Upper lobe of right lung (tissue), 1 donor: ENCODE measurements around the gene ARL5A. TPM values are rescaled to one million over a fixed set of nuclear protein-coding genes. Genes with fewer than 3 reads are reported as not detected.

ENCODE experiments used
- ATAC-seq: fragments of 200-7000 bp; cut with Tn5 transposase; one replicate; pipeline ENCODE4 v1.9.1; 2020; ENCODE audit warnings: mild to moderate bottlenecking, moderate library complexity
- DNase-seq: peaks from one replicate; pipeline ENCODE4 v3.0.0-alpha.2; 2020
- H3K27ac ChIP-seq: fragments of 200-600 bp; one replicate; pipeline ENCODE4 v1.8.0; 2022
- H3K27me3 ChIP-seq: fragments of 200-600 bp; one replicate; pipeline ENCODE4 v1.8.0; 2022; ENCODE audit warnings: mild to moderate bottlenecking
- H3K36me3 ChIP-seq: fragments of 200-600 bp; one replicate; pipeline ENCODE4 v1.8.0; 2022
- H3K4me1 ChIP-seq: fragments of 200-600 bp; one replicate; pipeline ENCODE4 v1.8.0; 2022
- H3K4me3 ChIP-seq: fragments of 200-600 bp; one replicate; pipeline ENCODE4 v1.8.0; 2022; ENCODE audit warnings: mild to moderate bottlenecking
- H3K9me3 ChIP-seq: fragments of 200-600 bp; one replicate; pipeline ENCODE4 v1.8.0; 2022
- intact Hi-C: fragments of 100-400 bp; cut with DNase I; formaldehyde crosslinking; loops from one replicate; pipeline ENCODE4 v1.11.0; 2022
- total RNA-seq: library from RNA; stranded (reverse); fragmentation: NEBNext Ultra II Directional; extraction: Animal tissue kit (Norgen Biotek cat#: 25700); gene quantifications from one replicate; pipeline ENCODE4 v1.2.1, GENCODE V29; 2021
- TF ChIP-seq, protein P1 (sequence below): fragments of 200-600 bp; IDR thresholded peaks from one replicate; pipeline ENCODE4 v1.8.0; 2022; ENCODE audit warnings: antibody characterized with exemption
- donor health status: DM: no; HTN: yes; CAD: no; lungs with severe emphysema.

The ARL5A gene
- total RNA-seq, 1 donor from 2014 or later = 56.6 TPM

- no peak for DNase-seq
- no peaks in the 10 kb centered on the region for H3K36me3 ChIP-seq
- no peak for ATAC-seq
- H3K4me3 ChIP-seq = no peak overlapping the region
- no peak overlapping the region for H3K27ac ChIP-seq
- no peaks in the 10 kb centered on the region for H3K27me3 ChIP-seq
- H3K9me3 ChIP-seq = no peaks in the 10 kb centered on the region
- intact Hi-C loops = no loop called here
- TF ChIP-seq, protein P1, sequence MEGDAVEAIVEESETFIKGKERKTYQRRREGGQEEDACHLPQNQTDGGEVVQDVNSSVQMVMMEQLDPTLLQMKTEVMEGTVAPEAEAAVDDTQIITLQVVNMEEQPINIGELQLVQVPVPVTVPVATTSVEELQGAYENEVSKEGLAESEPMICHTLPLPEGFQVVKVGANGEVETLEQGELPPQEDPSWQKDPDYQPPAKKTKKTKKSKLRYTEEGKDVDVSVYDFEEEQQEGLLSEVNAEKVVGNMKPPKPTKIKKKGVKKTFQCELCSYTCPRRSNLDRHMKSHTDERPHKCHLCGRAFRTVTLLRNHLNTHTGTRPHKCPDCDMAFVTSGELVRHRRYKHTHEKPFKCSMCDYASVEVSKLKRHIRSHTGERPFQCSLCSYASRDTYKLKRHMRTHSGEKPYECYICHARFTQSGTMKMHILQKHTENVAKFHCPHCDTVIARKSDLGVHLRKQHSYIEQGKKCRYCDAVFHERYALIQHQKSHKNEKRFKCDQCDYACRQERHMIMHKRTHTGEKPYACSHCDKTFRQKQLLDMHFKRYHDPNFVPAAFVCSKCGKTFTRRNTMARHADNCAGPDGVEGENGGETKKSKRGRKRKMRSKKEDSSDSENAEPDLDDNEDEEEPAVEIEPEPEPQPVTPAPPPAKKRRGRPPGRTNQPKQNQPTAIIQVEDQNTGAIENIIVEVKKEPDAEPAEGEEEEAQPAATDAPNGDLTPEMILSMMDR = no peak
- no peaks in the 10 kb centered on the region for H3K4me1 ChIP-seq
These were observed 16.1 kb upstream of the ARL5A start for GRCh38 chr2:151844211-151844896.

DNA sequence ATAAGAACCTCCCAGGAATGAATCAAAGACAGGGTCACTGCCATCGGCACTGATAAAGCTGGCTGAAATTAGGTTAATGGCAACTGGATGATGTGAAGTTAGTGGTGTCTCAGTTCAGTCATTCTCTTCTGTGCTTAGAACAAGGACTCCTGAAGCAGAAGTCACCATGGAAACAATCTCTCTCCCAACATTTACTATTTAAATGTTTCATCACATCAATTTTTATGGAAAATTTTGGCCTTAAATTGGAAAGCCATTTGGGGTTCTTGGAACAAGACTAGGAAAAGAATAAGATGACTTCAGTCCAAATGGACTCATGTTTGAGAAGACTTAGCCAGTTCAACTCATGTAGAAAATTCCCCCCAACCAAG, 15.5 kb upstream of the ARL5A start:
- Histone ChIP-seq H3K4me1 (no peaks in the 10 kb centered on the region), H3K9me3 (no peaks in the 10 kb centered on the region), H3K27ac (no peak overlapping the region), H3K4me3 (no peak overlapping the region), H3K27me3 (no peaks in the 10 kb centered on the region), H3K36me3 (no peaks in the 10 kb centered on the region)
- ATAC-seq (no peak), DNase-seq (no peak)
- intact Hi-C loops = no loop called here
- TF ChIP-seq, protein P1 = no peak

- H3K27ac ChIP-seq = no peak overlapping the region
- H3K9me3 ChIP-seq = no peaks in the 10 kb centered on the region
- DNase-seq = no peak
- TF ChIP-seq, protein P1 = no peak
- no peak for ATAC-seq
- H3K27me3 ChIP-seq = no peaks in the 10 kb centered on the region
- H3K36me3 ChIP-seq = no peaks in the 10 kb centered on the region
- no peaks in the 10 kb centered on the region for H3K4me1 ChIP-seq
- H3K4me3 ChIP-seq = no peak overlapping the region
- intact Hi-C loops = no loop called here
These were observed 14.8 kb upstream of the ARL5A start for GRCh38 chr2:151842830-151843690.

DNA sequence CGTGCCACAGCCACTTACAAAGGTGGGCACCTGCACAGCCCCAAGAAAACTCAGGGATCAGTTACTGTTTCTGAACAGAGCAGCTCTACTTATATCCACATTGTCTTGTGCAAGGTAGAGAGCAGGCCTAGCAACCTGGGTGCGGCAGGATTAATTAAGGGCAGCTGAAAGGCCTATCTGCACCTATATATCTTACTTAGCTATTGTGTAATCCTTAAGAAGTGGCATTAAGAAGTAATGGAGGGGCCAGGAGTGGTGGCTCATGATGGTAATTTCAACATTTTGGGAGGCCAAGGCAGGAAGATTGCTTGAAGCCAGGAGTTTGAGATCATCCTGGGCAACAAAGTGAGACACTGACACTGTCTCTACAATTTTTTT, 12.8 kb upstream of the ARL5A start:
- H3K9me3 ChIP-seq = no peaks in the 10 kb centered on the region
- H3K4me3 ChIP-seq = no peak overlapping the region
- DNase-seq (no peak), ATAC-seq (peak; percentile 46)
- no peaks in the 10 kb centered on the region for H3K36me3 ChIP-seq
- H3K4me1 ChIP-seq = no peaks in the 10 kb centered on the region
- H3K27ac ChIP-seq = no peak overlapping the region
- TF ChIP-seq, protein P1 = no peak
- intact Hi-C loops = no loop called here
- no peaks in the 10 kb centered on the region for H3K27me3 ChIP-seq

DNA sequence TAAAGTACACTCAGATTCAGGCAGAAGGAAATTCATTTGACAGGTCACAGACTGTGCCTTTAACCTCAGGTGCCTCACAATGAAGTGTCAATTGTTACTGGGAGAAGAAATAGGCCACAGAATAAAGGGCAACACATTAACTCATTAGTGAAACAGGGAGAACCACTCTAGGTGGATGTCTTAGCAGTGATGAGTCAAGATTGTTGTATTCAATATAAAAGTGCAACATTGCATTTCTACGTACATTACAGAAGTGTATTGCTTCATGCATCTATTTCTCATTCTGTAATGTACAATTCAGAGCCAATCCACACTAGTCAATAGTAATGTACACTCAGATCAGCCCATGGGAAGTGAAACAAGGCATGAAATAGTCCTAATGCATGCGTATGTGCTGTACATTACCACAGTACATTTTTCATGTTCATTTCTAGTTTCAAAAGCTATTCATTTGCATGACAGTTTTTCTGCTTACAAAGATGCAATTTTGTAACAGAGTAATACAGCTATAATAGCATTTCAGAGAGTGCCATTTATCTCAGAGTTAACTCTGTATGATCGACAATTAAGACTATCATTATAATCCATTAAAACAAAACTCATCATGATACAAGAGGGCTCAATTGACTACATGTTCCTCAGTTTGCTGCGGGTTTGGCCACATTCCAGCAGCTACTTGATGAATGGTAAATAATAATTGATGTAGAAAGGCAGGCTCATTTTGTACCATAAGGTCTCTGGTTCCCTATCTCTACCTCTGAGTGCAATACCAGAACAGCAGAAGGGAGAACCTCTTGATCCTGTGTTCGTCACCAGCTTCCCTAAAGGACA, 12.2 kb upstream of the ARL5A start:
- DNase-seq = no peak
- ATAC-seq = peak; percentile 54
- intact Hi-C loops = no loop called here
- no peaks in the 10 kb centered on the region for H3K27me3 ChIP-seq
- no peak overlapping the region for H3K4me3 ChIP-seq
- TF ChIP-seq, protein P1 = no peak
- no peaks in the 10 kb centered on the region for H3K36me3 ChIP-seq
- H3K9me3 ChIP-seq = no peaks in the 10 kb centered on the region
- H3K4me1 ChIP-seq = no peaks in the 10 kb centered on the region
- H3K27ac ChIP-seq = no peak overlapping the region
